Vagina (tissue), 2 donors: ENCODE data around the gene RFX1.

Experiments
- CTCF ChIP-seq, 3 experiments: fragments of 450-650 bp in 2 of 3; fragments of 200-600 bp in 1 of 3; sonication (generic) in 1 of 3; IDR thresholded peaks; one replicate each; pipeline ENCODE4 v1.5.1; 2017 to 2019; ENCODE audit warnings: antibody characterized with exemption in 3 of 3, mild to moderate bottlenecking in 2 of 3, moderate library complexity in 2 of 3
- POLR2A ChIP-seq, 2 donors: fragments of 450-650 bp; IDR thresholded peaks; one replicate each; pipeline ENCODE4 v1.6.1; 2017; ENCODE audit warnings: antibody characterized with exemption in 2 of 2, mild to moderate bottlenecking in 2 of 2, moderate library complexity in 2 of 2

GRCh38 chr19:14030997-14031718 is 25.0 kb upstream of the RFX1 start:
- TF ChIP-seq CTCF (IDR thresholded peaks at IDR 0.05) = no peak
- no peak for TF ChIP-seq POLR2A (IDR thresholded peaks at IDR 0.05)
